Inflammatory macrophage treated with lipopolysaccharide for 1 hour (primary cell): ENCODE data around the gene STARD6.
"Not testable (repeated sequence)": the region's sequence is repeated elsewhere in the genome, so short reads cannot be mapped to it uniquely, and the experiment has no call there.

Source experiments
- DNase-seq, 2 donors: peaks; one replicate each; pipeline ENCODE4 v3.0.0-alpha.2; 2020 to 2022

STARD6 gene, protein sequence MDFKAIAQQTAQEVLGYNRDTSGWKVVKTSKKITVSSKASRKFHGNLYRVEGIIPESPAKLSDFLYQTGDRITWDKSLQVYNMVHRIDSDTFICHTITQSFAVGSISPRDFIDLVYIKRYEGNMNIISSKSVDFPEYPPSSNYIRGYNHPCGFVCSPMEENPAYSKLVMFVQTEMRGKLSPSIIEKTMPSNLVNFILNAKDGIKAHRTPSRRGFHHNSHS

DNA sequence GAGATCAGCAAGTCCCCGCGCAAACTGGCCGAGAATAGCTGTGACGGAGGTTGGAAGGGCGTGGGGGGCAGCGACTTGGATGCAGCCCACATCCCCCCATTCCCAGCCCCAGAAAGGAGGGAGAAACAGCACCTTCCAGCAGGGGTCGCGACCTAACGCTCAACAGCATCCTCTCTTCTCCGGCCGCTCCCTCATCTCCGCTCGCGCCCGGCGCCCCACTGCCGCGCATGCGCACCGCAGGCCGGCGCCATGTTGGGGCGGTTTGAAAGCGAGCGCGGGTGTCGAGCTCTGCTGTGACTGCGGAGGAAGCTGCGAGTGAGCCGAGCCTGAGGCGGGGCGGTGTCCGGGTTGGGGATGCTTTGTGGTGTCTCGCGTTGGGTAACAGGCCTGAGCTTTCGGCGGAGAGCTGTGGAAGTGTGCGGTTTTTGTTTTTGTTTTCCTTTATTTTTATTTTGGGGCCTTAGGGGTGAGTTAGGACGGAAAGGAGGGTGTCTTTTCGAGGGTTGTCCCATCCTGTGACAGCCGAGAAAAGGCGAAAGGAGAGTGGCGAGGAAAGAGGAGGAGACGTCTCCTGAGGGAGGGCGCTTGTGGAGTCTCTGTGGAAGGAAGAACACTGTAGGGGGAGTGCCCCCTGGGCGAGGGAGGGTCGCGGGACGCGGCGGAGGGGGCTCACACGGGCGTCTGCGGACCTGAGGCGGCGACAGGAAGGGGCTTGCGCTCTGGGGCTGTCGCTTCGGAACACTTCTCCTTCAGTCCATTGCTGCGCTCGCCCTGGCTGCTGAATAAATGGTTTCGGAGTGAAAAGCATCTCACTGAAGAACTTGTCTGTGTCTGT lies at the start of gene STARD6, which contains the start of gene C18orf54:
Gene STARD6, minus strand, starts transcription at position 199 of the 835 bp plus-strand sequence. CDS start 3,285 bp downstream, outside the sequence.
Gene C18orf54, plus strand, starts transcription at position 247 of the 835 bp plus-strand sequence. CDS start 2,667 bp downstream, outside the sequence.
- DNase-seq = peak; percentile 88 to 89

DNA sequence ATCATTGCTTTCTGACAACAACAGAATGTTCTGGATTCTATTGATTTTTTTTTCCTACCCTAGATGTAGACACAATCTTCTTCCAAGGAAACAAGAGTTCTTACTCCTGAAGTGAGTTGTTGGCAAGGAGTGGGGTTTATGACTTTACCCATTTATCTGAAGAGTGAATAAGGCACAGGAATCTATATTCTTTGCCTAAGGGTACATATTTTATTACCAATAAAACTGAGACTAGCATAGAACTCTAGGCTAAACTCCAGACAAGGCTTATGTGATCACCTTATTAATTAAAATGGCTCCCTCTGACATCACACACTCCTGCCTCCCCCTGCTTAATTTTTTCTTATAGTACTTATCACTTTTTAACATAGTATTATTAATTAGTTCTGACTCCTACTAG lies 47.6 kb upstream of the STARD6 start:
- no peak for DNase-seq

DNA sequence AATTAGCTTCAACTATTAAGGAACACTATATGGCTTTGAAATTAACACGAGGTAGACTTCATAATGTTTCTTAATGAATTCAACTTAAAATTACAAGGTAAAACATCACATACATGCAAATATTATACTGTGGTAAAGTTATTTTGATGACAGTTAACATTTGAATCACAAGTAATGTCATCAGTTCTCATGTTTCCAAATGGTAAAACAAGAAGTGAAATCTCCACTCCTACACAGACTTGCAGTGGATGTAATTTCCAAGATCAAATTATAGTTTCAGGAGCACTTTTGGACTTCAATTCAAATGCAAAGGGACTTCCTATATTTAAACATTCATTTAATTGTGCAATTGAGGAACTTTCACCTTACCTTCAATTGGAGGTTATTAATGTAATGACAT lies 39.1 kb upstream of the STARD6 start:
- DNase-seq = peak; percentile 78 to 88

DNA sequence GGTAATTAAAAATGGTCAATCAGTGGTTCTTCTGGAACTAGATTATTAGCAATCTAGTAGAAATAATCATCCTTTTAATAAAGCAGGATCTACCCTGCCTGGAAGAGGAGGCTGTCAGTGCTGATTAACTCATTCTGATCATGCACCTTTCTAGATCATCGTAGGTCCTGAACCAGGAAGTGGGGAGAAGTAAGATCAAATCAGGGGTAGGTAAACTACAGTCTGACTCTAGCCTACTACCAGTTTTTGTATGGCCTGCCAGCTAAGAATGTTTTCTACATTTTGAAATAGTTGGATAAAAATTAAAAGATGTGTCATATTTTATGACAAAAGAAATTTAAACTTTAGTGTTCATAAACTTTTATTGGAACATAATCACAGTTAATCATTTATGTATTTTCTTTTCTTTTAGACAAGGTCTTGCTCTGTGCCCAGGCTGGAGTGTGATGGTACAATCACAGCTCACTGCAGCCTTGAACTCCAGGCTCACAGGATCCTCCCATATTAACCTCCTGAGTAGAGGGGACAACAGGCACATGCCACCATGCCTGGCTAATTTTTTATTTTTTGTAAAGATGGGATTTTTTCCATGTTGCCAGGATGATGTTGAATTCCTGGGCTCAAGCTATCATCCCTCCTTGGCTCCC lies 36.1 kb upstream of the STARD6 start:
- DNase-seq = no peak

DNA sequence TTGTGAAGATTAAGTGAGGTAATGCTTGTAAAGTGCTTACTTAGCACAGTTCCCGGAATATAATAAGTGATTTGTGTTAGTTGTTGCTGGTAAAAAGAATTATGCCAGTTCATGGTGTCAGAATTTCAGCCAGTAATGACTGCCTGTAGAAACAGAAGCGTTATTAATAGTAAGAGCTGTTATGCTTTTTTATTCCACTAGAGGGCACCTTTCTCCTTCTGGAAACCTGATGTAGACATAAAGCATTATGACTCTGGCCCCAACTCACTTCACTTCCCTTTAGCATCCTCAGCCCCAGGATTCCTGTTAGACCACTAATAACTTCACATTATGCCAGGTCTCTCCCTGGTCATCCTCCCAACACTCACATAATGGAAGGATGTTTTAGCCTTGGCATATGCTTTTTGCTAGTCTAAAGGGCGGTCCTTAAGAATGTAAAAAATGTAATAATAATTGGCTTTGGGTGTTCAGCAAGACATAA lies 34.9 kb upstream of the STARD6 start:
- peak; percentile 61 to 98 for DNase-seq

DNA sequence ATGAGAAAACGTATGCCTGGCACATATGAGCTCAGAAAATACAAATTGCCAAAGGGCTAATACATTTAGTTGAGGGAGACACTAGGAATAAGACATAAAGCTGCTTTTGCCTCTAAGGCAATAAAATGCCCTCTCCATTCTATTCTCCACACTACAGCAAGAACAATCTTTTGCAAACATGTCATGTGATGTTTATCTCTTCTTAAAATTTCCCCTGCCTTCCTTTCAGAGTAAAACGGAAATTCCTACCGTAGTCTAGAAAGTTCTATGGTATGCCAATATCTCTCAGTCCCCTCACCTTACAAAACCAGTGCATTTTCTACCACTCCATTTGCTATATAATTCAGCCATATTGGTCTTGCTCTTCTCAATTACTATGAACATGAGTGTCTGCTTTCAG lies 33.2 kb upstream of the STARD6 start:
- DNase-seq = no peak

DNA sequence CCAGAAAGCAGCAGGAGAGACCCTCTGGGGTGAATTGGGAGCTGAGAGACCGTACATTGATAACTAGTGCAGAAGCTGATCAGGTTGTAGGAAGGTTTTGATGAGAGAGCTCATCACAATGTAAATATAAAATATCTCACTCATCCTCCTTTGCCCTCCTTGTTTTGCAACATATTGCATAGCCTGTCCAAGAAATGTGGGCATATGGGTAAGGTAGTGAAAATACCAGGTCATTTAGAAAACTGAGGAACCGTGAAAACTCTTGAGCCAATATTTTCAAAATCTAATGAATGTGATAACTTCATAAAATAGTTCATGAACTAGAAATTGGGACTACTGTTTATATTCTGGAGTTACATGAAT lies 31.5 kb upstream of the STARD6 start:
- no peak for DNase-seq

DNA sequence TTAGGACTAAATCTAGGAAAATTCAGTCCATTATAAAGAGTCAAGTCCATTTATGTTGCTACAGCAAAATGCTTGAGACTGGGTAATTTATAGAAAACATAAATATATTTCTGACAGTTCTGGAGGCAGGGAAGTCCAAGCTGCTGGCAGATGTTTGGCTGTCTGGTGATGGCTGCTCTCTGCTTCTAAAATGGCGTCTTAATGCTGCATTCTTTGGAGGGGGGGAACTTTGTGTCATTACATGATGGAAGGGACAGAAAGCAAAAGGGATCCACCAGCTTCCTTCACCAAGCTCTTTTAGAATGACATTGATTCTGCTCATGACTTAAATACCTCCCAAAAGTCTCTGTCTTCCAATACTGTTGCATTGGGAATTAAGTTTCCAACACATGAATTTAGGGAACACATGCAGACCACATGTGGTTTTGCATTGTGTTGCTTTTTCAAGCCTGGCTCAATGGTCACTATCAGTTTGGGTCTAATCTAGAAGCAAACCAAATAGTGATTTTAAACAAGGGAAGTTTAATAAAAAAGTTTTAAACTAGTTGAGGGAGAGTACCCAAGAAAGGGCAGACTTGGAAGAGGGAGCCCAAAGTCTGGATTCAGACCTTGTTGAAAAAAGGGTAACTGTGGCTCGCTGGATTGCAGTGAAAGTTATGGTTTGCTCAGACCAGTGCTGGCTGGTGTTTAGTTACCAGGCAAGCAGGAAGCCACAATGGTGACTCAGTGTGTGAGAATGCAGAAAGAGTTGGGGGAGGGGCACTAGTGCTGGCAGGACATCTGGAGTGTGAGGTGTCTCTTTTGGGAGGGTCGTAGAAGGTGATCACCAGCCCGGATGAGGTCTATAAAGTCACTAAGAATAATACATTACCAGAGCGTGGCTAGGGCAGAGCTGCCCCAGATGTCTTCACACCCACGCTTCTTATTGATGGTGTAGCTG lies 30.8 kb upstream of the STARD6 start:
- DNase-seq = peak; percentile 13 to 17

DNA sequence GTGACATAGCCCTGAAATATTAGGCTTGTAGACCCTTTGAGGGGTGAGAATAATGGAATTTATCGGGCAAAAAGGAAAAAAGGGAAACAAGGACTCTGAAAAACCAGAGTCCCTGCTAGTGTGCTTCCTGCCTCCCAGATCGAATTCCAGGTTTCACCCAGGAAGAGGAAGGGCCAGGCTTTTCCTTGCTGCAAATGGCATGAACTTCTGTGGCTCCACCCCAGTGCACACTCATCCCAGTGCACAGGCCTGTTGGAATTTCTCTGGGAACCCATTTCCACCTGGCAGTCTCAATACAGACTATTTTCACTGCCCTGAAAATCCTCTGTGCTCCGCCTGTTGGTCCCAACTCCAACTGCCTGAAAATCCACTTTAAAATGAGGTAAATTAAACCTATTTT lies 30.0 kb upstream of the STARD6 start:
- no peak for DNase-seq

DNA sequence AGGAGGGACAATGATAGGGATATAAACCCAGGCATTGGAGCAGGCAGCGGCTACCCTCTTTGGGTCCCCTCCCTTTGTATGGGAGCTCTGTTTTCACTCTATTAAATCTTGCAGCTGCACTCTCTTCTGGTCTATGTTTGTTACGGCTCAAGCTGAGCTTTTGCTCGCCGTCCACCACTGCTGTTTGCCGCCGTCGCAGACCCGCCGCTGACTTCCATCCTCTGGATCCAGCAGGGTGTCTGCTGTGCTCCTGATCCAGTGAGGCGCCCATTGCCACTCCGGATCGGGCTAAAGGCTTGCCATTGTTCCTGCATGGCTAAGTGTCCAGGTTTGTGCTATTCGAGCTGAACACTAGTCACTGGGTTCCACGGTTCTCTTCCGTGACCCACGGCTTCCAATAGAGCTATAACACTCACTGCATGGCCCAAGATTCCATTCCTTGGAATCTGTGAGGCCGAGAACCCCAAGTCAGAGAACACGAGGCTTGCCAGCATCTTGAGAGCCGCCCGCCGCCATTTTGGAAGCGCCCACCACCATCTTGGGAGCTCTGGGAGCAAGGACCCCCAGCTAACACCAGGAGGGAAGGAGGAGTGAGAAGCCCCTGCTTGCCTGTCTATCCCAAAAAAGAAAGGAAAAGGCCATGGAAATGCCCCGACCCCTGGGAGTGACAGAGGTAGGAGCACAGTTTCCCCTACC lies 29.3 kb upstream of the STARD6 start:
- not testable (repeated sequence) for DNase-seq

DNA sequence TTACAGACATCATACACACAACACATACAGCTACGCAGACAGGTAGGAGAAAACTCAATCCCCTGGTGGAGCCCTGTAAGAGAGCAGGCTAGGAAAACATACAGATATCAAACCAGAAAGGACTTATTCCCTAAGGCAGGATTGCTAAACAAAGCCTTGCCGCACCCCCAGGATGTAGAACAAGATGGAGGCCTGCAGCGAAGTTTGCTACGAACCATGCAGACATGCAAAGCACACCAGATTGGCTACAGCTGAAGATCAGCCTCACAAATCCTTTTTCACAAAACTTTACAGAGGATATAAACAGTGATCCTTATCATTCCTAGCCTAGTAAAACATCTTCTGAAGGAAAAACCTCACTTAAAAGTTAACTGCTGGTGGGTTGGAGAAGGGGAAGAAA lies 28.4 kb upstream of the STARD6 start:
- DNase-seq = no peak

DNA sequence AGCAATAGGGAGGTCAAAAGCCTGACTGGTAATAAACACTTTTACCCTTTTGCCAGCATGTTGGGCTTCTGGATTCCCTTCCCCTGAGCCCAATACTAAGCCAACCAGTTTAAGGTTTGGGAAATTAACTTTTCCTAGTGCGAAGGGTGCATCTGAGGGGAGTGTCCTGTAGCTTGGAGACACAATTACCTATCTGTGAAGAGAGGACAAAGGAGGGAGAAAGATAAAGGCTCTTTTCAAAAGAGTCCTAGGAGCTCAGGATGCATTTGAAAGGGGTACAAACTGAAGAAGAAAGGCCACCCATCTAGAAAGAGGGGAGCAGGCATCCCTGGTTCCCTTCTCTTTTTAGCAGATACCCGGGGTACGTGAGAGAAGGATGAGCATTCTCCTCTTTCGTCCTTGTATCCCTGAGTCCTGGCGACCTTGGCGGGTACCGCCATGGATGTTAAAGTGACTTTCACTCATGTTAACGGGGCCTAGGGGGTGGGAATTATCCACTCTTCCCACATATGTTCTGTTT lies 25.1 kb upstream of the STARD6 start:
- DNase-seq = no peak

DNA sequence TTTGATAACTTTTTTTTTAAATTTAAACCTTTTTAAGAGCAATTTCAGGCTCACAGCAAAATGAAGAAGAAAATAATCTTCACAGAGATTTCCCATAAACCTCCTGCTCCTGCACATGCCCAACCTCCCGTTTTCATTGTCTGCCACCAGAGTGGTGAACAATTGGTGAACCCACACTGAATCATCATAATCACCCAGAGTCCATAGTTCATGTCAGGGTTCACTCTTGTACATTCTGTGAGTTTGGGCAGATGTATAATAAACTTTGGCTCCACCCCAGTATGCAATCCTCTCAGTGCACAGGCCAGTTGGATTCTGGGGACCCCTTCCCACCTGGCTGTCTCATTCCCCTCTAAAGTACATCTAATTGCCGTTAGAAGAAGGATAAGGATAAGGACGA lies 24.4 kb upstream of the STARD6 start:
- no peak for DNase-seq

DNA sequence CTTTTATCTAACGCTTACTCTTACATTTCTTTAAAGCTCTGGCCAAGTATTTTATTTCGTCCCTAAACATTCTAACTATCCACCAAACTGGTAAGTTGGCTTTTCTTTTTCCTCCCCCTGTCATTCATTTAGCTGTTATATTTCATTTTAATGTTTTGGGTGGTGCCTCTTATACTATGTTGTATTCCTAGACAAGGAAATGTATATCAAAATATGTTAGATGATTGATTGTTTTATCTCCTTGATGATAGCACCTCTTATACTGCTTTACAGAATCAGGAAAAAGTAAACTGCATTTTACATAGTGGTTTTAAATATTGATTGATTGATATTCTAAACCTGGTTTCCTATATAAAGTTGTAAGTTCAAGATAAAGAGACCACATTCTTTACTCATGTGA lies 24.0 kb upstream of the STARD6 start:
- DNase-seq = no peak

DNA sequence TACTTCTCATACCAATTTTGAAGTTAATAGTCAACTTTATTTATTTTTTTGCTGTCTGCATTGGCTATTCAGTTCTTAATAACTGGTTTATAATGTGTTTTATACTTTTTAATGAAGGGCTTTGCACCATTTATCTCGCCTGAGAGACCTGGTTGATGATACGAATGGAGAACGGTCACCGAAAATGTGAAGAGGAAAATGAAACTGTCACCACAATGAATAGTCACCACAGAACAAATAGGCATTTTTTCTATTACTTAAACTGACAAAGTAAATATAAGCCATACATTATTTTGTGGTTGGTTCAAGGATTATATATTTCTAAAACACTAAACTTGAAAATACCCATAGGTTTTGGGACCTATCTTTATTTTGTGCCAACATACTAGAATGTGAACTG lies 20.4 kb upstream of the STARD6 start:
- no peak for DNase-seq

DNA sequence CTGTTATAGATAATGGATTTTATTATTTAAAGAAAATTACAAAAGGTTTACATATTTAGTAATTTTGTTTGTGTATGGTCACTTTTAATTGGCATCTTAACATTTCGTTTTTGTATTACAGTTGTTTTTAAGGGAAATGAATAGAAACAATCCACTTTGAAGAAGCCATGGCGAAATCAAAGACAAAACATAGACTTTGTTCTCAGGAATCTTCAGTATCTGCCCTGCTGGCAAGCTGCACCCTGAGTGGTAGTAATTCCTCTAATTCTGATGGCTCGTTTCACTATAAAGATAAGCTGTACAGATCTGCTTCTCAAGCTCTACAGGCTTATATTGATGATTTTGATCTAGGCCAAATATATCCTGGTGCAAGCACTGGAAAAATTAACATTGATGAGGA lies 2.7 kb upstream of the STARD6 start:
- no peak for DNase-seq

DNA sequence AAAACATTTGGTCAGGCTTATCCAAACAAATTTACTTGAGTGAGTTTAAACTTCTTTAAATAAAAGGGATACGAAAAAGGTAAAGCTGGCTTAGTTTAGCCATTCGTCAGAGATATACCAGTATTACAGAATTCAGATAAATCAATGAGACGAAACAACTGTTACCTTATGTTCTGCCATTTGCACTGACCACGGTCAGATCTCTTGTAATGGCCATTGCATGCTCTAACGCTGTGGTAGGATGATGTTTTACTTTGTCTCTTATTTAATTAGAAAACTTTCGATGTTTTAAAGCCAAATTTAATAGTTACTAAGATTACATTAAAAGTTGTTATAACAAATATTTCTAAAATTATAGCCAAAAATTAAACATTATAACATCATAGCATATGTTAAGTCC lies 1.6 kb upstream of the STARD6 start:
- no peak for DNase-seq

DNA sequence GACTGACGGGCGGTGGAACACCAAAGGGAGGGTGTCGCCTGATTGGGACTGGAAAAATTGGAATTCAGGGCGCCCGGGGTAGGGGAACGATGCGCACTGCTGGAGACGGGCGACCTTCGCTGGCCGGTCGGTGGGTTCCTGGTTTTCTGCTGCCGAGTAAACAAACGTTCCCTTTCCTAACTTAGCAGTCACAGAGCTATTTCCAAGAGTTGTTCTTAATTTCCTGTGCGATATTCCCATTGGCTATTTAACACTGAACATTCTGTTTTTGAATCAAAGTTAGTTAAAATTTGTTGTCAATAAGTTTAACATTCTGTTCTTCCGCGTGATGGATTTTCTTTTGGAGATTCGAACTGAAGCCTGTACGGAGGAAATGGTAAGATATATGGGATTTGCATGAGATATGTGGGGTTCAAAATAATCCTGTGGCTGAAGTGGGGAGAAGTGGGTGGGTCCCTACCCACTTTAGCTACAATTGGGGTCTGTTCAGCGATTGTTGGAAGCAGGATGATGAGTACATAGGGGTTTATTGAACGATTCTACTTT lies 910 bp upstream of the STARD6 start:
- peak; percentile 15 to 36 for DNase-seq

DNA sequence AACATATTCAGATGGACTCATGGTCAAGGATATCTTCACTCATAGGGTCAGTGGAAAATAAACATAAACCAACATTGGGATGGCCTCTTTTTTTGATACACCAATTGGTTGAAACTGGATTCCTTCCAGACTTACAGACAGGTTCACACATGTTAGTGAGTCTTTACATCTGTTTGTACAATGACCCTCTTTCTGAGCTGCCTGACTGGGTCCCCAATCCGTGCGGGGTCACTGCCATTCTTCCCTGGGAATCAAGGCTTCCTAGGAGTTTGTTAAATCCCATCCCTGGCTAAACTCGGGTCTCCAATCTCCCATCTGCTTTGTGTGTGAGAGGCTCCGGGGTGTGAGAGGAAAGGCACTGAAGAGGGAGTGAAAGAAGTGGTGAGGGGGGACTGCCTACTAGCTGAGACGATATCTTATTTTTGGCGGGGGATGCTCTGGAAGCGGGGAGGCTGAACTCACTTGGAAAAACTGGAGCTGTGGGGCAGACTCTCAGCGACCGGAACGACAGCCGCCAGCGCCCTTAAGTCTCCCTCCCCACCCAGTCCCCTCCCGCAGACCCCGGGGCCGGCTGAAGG lies 487 bp downstream of the STARD6 start:
- no peak for DNase-seq

DNA sequence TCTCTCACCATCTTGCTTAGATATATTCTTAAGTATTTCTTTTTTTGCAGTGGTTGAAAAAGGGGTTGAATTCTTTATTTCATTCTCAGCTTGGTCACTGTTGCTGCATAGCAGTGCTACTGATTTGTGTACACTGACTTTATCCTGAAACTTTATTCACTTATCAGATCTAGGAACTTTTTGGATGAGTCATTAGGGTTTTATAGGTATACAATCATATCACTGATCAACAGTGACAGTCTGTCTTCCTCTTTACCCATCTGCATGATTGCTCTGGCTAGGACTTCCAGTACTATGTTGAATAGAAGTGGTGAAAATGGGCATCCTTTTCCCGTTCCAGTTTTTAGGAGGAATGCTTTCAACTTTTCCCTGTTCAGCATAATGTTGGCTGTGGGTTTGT lies 6.5 kb downstream of the STARD6 start:
- DNase-seq = no peak

DNA sequence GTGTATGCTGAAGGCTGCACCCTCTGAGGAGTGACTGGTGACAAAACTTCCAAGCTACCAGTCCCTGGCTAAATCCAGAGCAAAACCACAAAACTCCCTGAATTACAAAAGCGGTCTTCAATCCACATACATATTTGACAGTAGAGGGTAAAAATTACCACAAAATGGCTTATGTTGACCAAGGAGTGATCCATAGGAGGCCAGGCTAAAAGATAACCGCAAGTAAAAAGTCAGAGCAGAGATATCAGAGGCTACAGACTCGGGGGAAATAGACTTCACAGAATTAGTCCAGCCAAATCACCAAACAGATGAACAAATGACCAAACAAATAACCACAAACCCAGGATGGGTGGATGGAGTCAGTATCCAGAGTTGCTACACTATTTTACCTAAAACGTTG lies 19.4 kb downstream of the STARD6 start:
- DNase-seq = no peak
